GM20000 (cell line): ENCODE results near the gene ARSG.

Experiments
- DNase-seq: peaks from one replicate; pipeline ENCODE4 v3.0.0; 2012; ENCODE audit warnings: low spot score
- CTCF ChIP-seq: IDR thresholded peaks from 2 replicates; pipeline ENCODE4 v1.5.1; 2012; ENCODE audit warnings: mild to moderate bottlenecking, control low read depth; ENCODE audit errors: extremely low read depth, missing control alignments

The ARSG gene

GRCh38 chr17:68456339-68457167 is 165.3 kb downstream of the ARSG start:
- no peak for DNase-seq
- TF ChIP-seq CTCF: no peak

GRCh38 chr17:68457168-68457538 is 165.9 kb downstream of the ARSG start, which contains the start of gene WIPI1:
Gene WIPI1 (minus strand): TSS chr17:68457496. CDS start chr17:68457421, 75 bp downstream.
- DNase-seq: no peak
- no peak for TF ChIP-seq CTCF

GRCh38 chr17:68457539-68458259 is 166.4 kb downstream of the ARSG start:
- peak; percentile 98 for DNase-seq
- no peak for TF ChIP-seq CTCF

- no peak for DNase-seq
- TF ChIP-seq CTCF: no peak
Measured at GRCh38 chr17:68458260-68459036, 167.2 kb downstream of the ARSG start.

- TF ChIP-seq CTCF: no peak
- DNase-seq: peak; percentile 23
Measured at GRCh38 chr17:68459037-68459639, 167.8 kb downstream of the ARSG start.

GRCh38 chr17:68460146-68460545 is 168.9 kb downstream of the ARSG start:
- no peak for DNase-seq
- TF ChIP-seq CTCF: no peak
